ENCODE measurements around the gene CBFA2T2.

- TF ChIP-seq TAF1 (IDR thresholded peaks at IDR 0.05; ENCODE audit: borderline replicate concordance, insufficient read depth, low read length) (no peak), POLR2AphosphoS5 (IDR thresholded peaks at IDR 0.05; ENCODE audit: low read depth, low read length) (no peak), REST (IDR thresholded peaks at IDR 0.05; ENCODE audit: insufficient read depth in 1 of 2, low read depth in 2 of 2, low read length in 2 of 2) (no peak)
Measured at GRCh38 chr20:33532753-33533459, 43.0 kb downstream of the CBFA2T2 start.

Measured in PFSK-1 (cell line).